IMR-90 (cell line): ENCODE data around the gene LRFN4. TPM values are rescaled to one million over a fixed set of nuclear protein-coding genes. Genes with fewer than 3 reads are reported as not detected.

Experiments
- ATAC-seq: fragments of 200-7000 bp; cut with Tn5 transposase; 2 replicates; pipeline ENCODE4 v1.9.1; 2020; ENCODE audit warnings: low read depth, mild to moderate bottlenecking, moderate library complexity
- BruUV-seq: library from RNA; stranded (reverse); fragments of 400-500 nt; replicated peaks from 2 replicates; lab custom pipeline; 2021; lab: Mats Ljungman, UMichigan
- CTCF ChIA-PET: fragments of 300-600 bp; formaldehyde crosslinking; extraction: SDS; loops from one replicate; lab custom pipeline; 2021; ENCODE audit warnings: antibody characterized with exemption; lab: Yijun Ruan, JAX
- POLR2A ChIA-PET: fragments of 300-600 bp; sonication (Branson Sonifier 250); formaldehyde crosslinking; loops from one replicate; lab custom pipeline; 2022; ENCODE audit warnings: antibody characterized with exemption; ENCODE audit not compliant: unreplicated experiment; lab: Charles Lee
- DNase-seq: peaks from one replicate; pipeline ENCODE4 v3.0.0; 2013
- H2AFZ ChIP-seq: replicated peaks from 2 replicates; pipeline ENCODE3; 2013; ENCODE audit warnings: low read length, mild to moderate bottlenecking; ENCODE audit not compliant: poor library complexity
- H2AK5ac ChIP-seq: 2 replicates; pipeline ENCODE4 v1.6.1; 2013; ENCODE audit warnings: low read depth, low read length, inconsistent platforms
- H2AK9ac ChIP-seq: replicated peaks from 2 replicates; pipeline ENCODE3; 2013; ENCODE audit warnings: mild to moderate bottlenecking, low read depth, low read length, moderate library complexity; ENCODE audit not compliant: poor library complexity
- H2BK120ac ChIP-seq: 2 replicates; pipeline ENCODE4 v1.6.1; 2013; ENCODE audit warnings: low read depth, low read length, inconsistent platforms
- H2BK15ac ChIP-seq: 3 replicates; pipeline ENCODE4 v1.6.1; 2013; ENCODE audit warnings: low read depth, low read length, inconsistent platforms
- H2BK20ac ChIP-seq: 2 replicates; pipeline ENCODE4 v1.6.1; 2013; ENCODE audit warnings: low read depth, mild to moderate bottlenecking, inconsistent platforms, low read length, moderate library complexity
- H2BK5ac ChIP-seq: 2 replicates; pipeline ENCODE4 v1.6.1; 2013; ENCODE audit warnings: mild to moderate bottlenecking, low read depth, low read length, inconsistent platforms; ENCODE audit not compliant: poor library complexity, severe bottlenecking
- H3K14ac ChIP-seq: replicated peaks from 2 replicates; pipeline ENCODE4 v1.6.1; 2013; ENCODE audit warnings: low read depth, low read length, inconsistent platforms
- H3K18ac ChIP-seq: 2 replicates; pipeline ENCODE4 v1.6.1; 2013; ENCODE audit warnings: low read depth, low read length, control low read depth
- H3K23ac ChIP-seq: 2 replicates; pipeline ENCODE4 v1.6.1; 2013; ENCODE audit warnings: low read depth, low read length, inconsistent platforms
- H3K27ac ChIP-seq: 2 replicates; pipeline ENCODE4 v1.5.1; 2013; ENCODE audit warnings: mild to moderate bottlenecking, control low read depth, low read length; ENCODE audit not compliant: insufficient read depth
- H3K27me3 ChIP-seq: 2 replicates; pipeline ENCODE4 v1.6.1; 2013; ENCODE audit warnings: low read length; ENCODE audit not compliant: control insufficient read depth, insufficient read depth
- H3K36me3 ChIP-seq: 2 replicates; pipeline ENCODE4 v1.6.1; 2013; ENCODE audit warnings: low read length, mixed read lengths; ENCODE audit not compliant: control insufficient read depth, insufficient read depth
- H3K4ac ChIP-seq: 2 replicates; pipeline ENCODE4 v1.6.1; 2013; ENCODE audit warnings: low read depth, low read length, inconsistent platforms
- H3K4me1 ChIP-seq: 2 replicates; pipeline ENCODE4 v1.6.1; 2013; ENCODE audit warnings: low read length, mixed read lengths; ENCODE audit not compliant: control insufficient read depth, insufficient read depth
- H3K4me2 ChIP-seq: 2 replicates; pipeline ENCODE4 v1.6.1; 2013; ENCODE audit warnings: low read depth, mild to moderate bottlenecking, control low read depth, low read length, moderate library complexity
- H3K4me3 ChIP-seq: 2 replicates; pipeline ENCODE4 v1.5.1; 2013; ENCODE audit warnings: low read depth, mild to moderate bottlenecking, control low read depth, low read length, moderate library complexity; ENCODE audit not compliant: insufficient read depth
- H3K56ac ChIP-seq: 2 replicates; pipeline ENCODE4 v1.6.1; 2013; ENCODE audit warnings: low read length, inconsistent platforms; ENCODE audit not compliant: insufficient read depth; ENCODE audit errors: extremely low read depth
- H3K79me1 ChIP-seq, 2 experiments: 2 replicates each; pipeline ENCODE4 v1.6.1; 2013; ENCODE audit warnings: low read length in 2 of 2, inconsistent platforms in 1 of 2, low read depth in 1 of 2
- H3K9ac ChIP-seq: 2 replicates; pipeline ENCODE4 v1.6.1; 2013; ENCODE audit warnings: low read depth, low read length, control low read depth
- H3K9me1 ChIP-seq: 2 replicates; pipeline ENCODE4 v1.6.1; 2013; ENCODE audit warnings: low read length, inconsistent platforms; ENCODE audit not compliant: insufficient read depth
- H3K9me3 ChIP-seq: 2 replicates; pipeline ENCODE4 v1.6.1; 2013; ENCODE audit warnings: low read length; ENCODE audit not compliant: control insufficient read depth, insufficient read depth
- H4K20me1 ChIP-seq: 2 replicates; pipeline ENCODE4 v1.6.1; 2013; ENCODE audit warnings: low read length, inconsistent platforms; ENCODE audit not compliant: insufficient read depth
- H4K5ac ChIP-seq: 2 replicates; pipeline ENCODE4 v1.6.1; 2013; ENCODE audit warnings: mild to moderate bottlenecking, low read depth, low read length, control low read depth
- H4K8ac ChIP-seq, 2 experiments: 2 replicates each; pipeline ENCODE4 v1.6.1; 2013; ENCODE audit warnings: low read depth in 2 of 2, low read length in 2 of 2, control low read depth in 1 of 2, inconsistent platforms in 1 of 2
- H4K91ac ChIP-seq: 2 replicates; pipeline ENCODE4 v1.6.1; 2013; ENCODE audit warnings: low read depth, low read length, inconsistent platforms; ENCODE audit not compliant: insufficient read depth
- POLR2A ChIP-seq: IDR thresholded peaks from 2 replicates; pipeline ENCODE4 v1.6.1; 2012; ENCODE audit warnings: mild to moderate bottlenecking, low read depth, low read length
- USF2 ChIP-seq: fragments of 150-350 bp; IDR thresholded peaks from 2 replicates; pipeline ENCODE4 v1.6.1; 2017; ENCODE audit warnings: mild to moderate bottlenecking, antibody characterized with exemption, low read length, low read depth
- WGBS, 2 experiments: methylation state at CpG; one replicate each; pipeline versions ENCODE4 v1.1.5 to v1.1.7; 2013; ENCODE audit warnings: missing lambda C conversion rate in 2 of 2; ENCODE audit not compliant: insufficient read length in 1 of 2; ENCODE audit errors: extremely low coverage in 2 of 2; 5-methylcytosine and 5-hydroxymethylcytosine counted together
- dilution Hi-C: fragments of 300-500 bp; cut with HindIII; formaldehyde crosslinking; loops from one replicate; pipeline ENCODE4 v1.14.3; 2018; ENCODE audit warnings: low sequenced_read_pairs; ENCODE audit not compliant: unreplicated experiment
- in situ Hi-C: fragments of 300-500 bp; cut with MboI; formaldehyde crosslinking; loops from 3 replicates; pipeline ENCODE4 v1.14.3; 2019; ENCODE audit warnings: low sequenced_read_pairs, inconsistent platforms, mixed read lengths
- intact Hi-C: fragments of 100-400 bp; cut with micrococcal nuclease; formaldehyde crosslinking; loops from 2 replicates; pipeline ENCODE4 v1.10.0; 2022
- polyA plus RNA-seq, 3 experiments: library from polyadenylated mRNA; depleted of rRNA; stranded (reverse); fragments of >200 nt; gene quantifications; 2 replicates each; pipeline ENCODE4 v1.2.3, GENCODE V29; 2012; ENCODE audit warnings: low replicate concordance in 1 of 3
- total RNA-seq: library from RNA; depleted of rRNA; stranded (reverse); fragments of >200 nt; gene quantifications from 2 replicates; pipeline ENCODE4 v1.2.3, GENCODE V29; 2012

LRFN4 gene
- total and polyA plus RNA-seq, 2 of the 4 experiments (the other 2 are of a cell fraction): 6.1 to 18.9 TPM

DNA sequence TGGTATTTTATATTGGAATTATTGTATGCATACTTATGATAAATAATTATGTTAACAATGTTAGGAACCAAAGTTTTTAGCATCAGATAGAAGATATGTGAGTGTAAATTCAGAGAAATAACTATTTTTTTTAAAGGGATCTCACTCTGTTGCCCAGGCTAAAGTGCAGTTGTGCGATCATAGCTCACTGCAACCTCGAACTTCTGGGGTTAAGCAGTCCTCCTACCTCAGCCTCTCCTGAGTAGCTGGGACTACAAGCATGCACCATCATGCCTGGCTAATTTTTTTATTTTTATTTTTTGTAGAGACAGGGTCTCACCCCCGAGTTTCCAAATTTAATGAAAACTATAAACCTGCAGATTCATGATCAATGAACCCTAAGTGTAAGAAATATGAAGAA lies 47.3 kb upstream of the LRFN4 start:
- Histone ChIP-seq H4K5ac (no peak overlapping the region), H3K18ac (no peak overlapping the region), H3K56ac (no peak overlapping the region), H3K9me3 (no peaks in the 10 kb centered on the region), H3K36me3 (no peaks in the 10 kb centered on the region), H4K20me1 (no peaks in the 10 kb centered on the region), H2AK5ac (no peak overlapping the region), H3K4me1 (no peaks in the 10 kb centered on the region), H3K14ac (no peak overlapping the region), H2BK120ac (no peak overlapping the region), H3K4me3 (no peak overlapping the region), H2BK20ac (no peak overlapping the region), H4K8ac (no peak overlapping the region), H3K27ac (no peak overlapping the region), H4K91ac (no peak overlapping the region), H3K23ac (no peak overlapping the region), H3K9ac (no peak overlapping the region), H2BK15ac (no peak overlapping the region), H3K4me2 (no peak overlapping the region), H3K27me3 (no peaks in the 10 kb centered on the region), H2BK5ac (no peak overlapping the region), H3K79me1 (no peaks in the 10 kb centered on the region), H3K9me1 (no peaks in the 10 kb centered on the region), H2AFZ (no peak overlapping the region), H3K4ac (no peak overlapping the region), H2AK9ac (no peak overlapping the region)
- intact Hi-C loops (no loop called here), in situ Hi-C loops (no loop called here), dilution Hi-C loops (no loop called here)
- no peak for ATAC-seq
- TF ChIP-seq USF2 (no peak), POLR2A (no peak)
- WGBS, 2 experiments: no CpG with 5 or more reads among the region's 3 CpGs
- DNase-seq: no peak
- CTCF ChIA-PET: interaction anchor here (0.6 to 0.7 kb wide), 2 partner anchors 186 to 430 kb away, joined by 3 read pairs; no protein-coding TSS in a partner anchor
- BruUV-seq: no TSS peak
- POLR2A ChIA-PET: no interaction called here
